Psoas muscle (tissue), 8 donors: ENCODE results near the gene SLC36A4. TPM values are rescaled to one million over a fixed set of nuclear protein-coding genes. Genes with fewer than 3 reads are reported as not detected.

Experiments
- ATAC-seq, 4 donors: fragments of 200-7000 bp; cut with Tn5 transposase; one replicate each; pipeline ENCODE4 v1.9.1; 2020; ENCODE audit warnings: moderate library complexity in 3 of 4, mild to moderate bottlenecking in 2 of 4
- DNase-seq, 2 donors: peaks; one replicate each; pipeline ENCODE4 v3.0.0-alpha.2; 2020
- H3K27ac ChIP-seq: fragments of 200-600 bp; one replicate; pipeline ENCODE4 v1.8.0; 2022
- H3K27me3 ChIP-seq, 3 donors: fragments of 200-600 bp in 1 of 3; one replicate each; pipeline versions ENCODE4 v1.6.1 to v1.8.0; 2013 to 2022; ENCODE audit warnings: low read length in 2 of 3, mild to moderate bottlenecking in 2 of 3, moderate library complexity in 1 of 3; ENCODE audit not compliant: insufficient read depth in 3 of 3
- H3K36me3 ChIP-seq, 2 donors: fragments of 200-600 bp in 1 of 2; one replicate each; pipeline versions ENCODE4 v1.6.1 to v1.8.0; 2013 to 2022; ENCODE audit warnings: low read depth in 1 of 2, mild to moderate bottlenecking in 1 of 2, moderate library complexity in 1 of 2; ENCODE audit not compliant: insufficient read depth in 1 of 2
- H3K4me1 ChIP-seq: fragments of 200-600 bp; one replicate; pipeline ENCODE4 v1.8.0; 2022
- H3K4me3 ChIP-seq: fragments of 200-600 bp; one replicate; pipeline ENCODE4 v1.8.0; 2022; ENCODE audit warnings: mild to moderate bottlenecking
- H3K9me3 ChIP-seq: fragments of 200-600 bp; one replicate; pipeline ENCODE4 v1.8.0; 2022
- CTCF ChIP-seq: fragments of 200-600 bp; IDR thresholded peaks from one replicate; pipeline ENCODE4 v1.8.0; 2022; ENCODE audit warnings: antibody characterized with exemption
- WGBS, 3 donors: extraction: QIAGEN DNeasy Blood & Tissue Kit; methylation state at CpG; one replicate each; pipeline versions ENCODE4 v1.1.6 to v1.1.7; 2013; 5-methylcytosine and 5-hydroxymethylcytosine counted together
- intact Hi-C, 2 donors: fragments of 100-400 bp; cut with DNase I; formaldehyde crosslinking; loops; one replicate each; pipeline versions ENCODE4 v1.11.0 to v1.14.2; 2022
- polyA plus RNA-seq, 3 donors: library from polyadenylated mRNA; stranded (reverse); fragments of 200-250 nt; gene quantifications; one replicate each; pipeline ENCODE4 v1.2.3, GENCODE V29; 2013
- total RNA-seq, 4 donors: library from RNA; stranded (reverse); fragmentation: NEBNext Ultra II Directional in 2 of 4; extraction: Animal tissue kit (Norgen Biotek cat#: 25700) in 2 of 4; gene quantifications; one replicate each; pipeline versions ENCODE4 v1.2.1 to v1.2.4, GENCODE V29; 2021 to 2023
- donor health status: healthy with polysubstance abuse.
- donor health status: DM: no; HTN: no; CAD: no; lungs with moderate emphysema.
- donor health status: Bipolar disorder and iron deficiency.
- donor health status: healthy.
- donor health status: DM: yes; HTN: yes; CAD: no.
- donor health status: DM: no; HTN: no; CAD: no.
- donor health status: DM: no; HTN: no; CAD: no.
- donor health status: DM: yes; HTN: yes; CAD: no.

Gene SLC36A4
- total and polyA plus RNA-seq, 7 donors: 2.2 to 5.5 (median 3.0) TPM

- Histone ChIP-seq H3K36me3 (peaks cover 0 to 10% of the 10 kb centered on the region in 2 donors), H3K4me3 (no peak overlapping the region), H3K27me3 (no peaks in the 10 kb centered on the region), H3K9me3 (no peaks in the 10 kb centered on the region), H3K27ac (no peak overlapping the region), H3K4me1 (no peaks in the 10 kb centered on the region)
- ATAC-seq: no peak
- no peak for DNase-seq
- intact Hi-C loops: no loop called here
- TF ChIP-seq CTCF: peak; percentile 8
- 55 to 65% (median 58%) methylated on average over 2 of the region's 2 CpGs for WGBS, 3 donors
Observed at GRCh38 chr11:93169950-93170561, 27.7 kb downstream of the SLC36A4 start.

GRCh38 chr11:93169143-93169542 lies 28.6 kb downstream of the SLC36A4 start:
- intact Hi-C loops: no loop called here
- no peak for TF ChIP-seq CTCF
- 95 to 99% (median 97%) methylated on average over 2 of the region's 2 CpGs for WGBS, 3 donors

GRCh38 chr11:93166862-93167261 lies 30.9 kb downstream of the SLC36A4 start:
- WGBS, 3 donors: 59 to 77% (median 69%) methylated on average over 2 of the region's 2 CpGs
- Histone ChIP-seq H3K9me3 (no peaks in the 10 kb centered on the region), H3K27ac (no peak overlapping the region), H3K27me3 (no peaks in the 10 kb centered on the region), H3K36me3 (peaks cover 0 to 17% of the 10 kb centered on the region in 2 donors), H3K4me3 (no peak overlapping the region), H3K4me1 (no peaks in the 10 kb centered on the region)
- ATAC-seq: no peak
- no peak for TF ChIP-seq CTCF
- no peak for DNase-seq
- intact Hi-C loops: no loop called here

More at GRCh38 chr11:93169143-93169542, 28.6 kb downstream of the SLC36A4 start:
- Histone ChIP-seq H3K27ac (no peak overlapping the region), H3K27me3 (no peaks in the 10 kb centered on the region), H3K9me3 (no peaks in the 10 kb centered on the region), H3K4me3 (no peak overlapping the region), H3K36me3 (peaks cover 0 to 16% of the 10 kb centered on the region in 2 donors), H3K4me1 (no peaks in the 10 kb centered on the region)
- DNase-seq (no peak), ATAC-seq (no peak)

GRCh38 chr11:93166194-93166593 lies 31.6 kb downstream of the SLC36A4 start:
- ATAC-seq: no peak
- Histone ChIP-seq H3K4me1 (no peaks in the 10 kb centered on the region), H3K4me3 (no peak overlapping the region), H3K9me3 (no peaks in the 10 kb centered on the region), H3K36me3 (peaks cover 0 to 21% of the 10 kb centered on the region in 2 donors), H3K27ac (no peak overlapping the region), H3K27me3 (no peaks in the 10 kb centered on the region)
- no peak for TF ChIP-seq CTCF
- intact Hi-C loops: no loop called here
- DNase-seq: no peak

- Histone ChIP-seq H3K9me3 (no peaks in the 10 kb centered on the region), H3K4me1 (no peaks in the 10 kb centered on the region), H3K4me3 (no peak overlapping the region), H3K27me3 (no peaks in the 10 kb centered on the region), H3K36me3 (peaks cover 0 to 24% of the 10 kb centered on the region in 2 donors), H3K27ac (no peak overlapping the region)
- intact Hi-C loops: no loop called here
- DNase-seq (no peak), ATAC-seq (no peak)
- no peak for TF ChIP-seq CTCF
- 86 to 100% (median 90%) methylated on average over 1 of the region's 1 CpG for WGBS, 3 donors
Observed at GRCh38 chr11:93160808-93161207, 37.0 kb downstream of the SLC36A4 start.
